T-helper 2 cell (primary cell): ENCODE results near the gene HOXB4.
A peak's percentile ranks its signal among the peaks of the same experiment; 100 is the strongest.

ENCODE experiments used
- DNase-seq, 5 experiments: peaks; one replicate each; pipeline versions ENCODE4 v3.0.0 to v3.0.0-alpha.2; 2012 to 2022

Gene HOXB4

DNA sequence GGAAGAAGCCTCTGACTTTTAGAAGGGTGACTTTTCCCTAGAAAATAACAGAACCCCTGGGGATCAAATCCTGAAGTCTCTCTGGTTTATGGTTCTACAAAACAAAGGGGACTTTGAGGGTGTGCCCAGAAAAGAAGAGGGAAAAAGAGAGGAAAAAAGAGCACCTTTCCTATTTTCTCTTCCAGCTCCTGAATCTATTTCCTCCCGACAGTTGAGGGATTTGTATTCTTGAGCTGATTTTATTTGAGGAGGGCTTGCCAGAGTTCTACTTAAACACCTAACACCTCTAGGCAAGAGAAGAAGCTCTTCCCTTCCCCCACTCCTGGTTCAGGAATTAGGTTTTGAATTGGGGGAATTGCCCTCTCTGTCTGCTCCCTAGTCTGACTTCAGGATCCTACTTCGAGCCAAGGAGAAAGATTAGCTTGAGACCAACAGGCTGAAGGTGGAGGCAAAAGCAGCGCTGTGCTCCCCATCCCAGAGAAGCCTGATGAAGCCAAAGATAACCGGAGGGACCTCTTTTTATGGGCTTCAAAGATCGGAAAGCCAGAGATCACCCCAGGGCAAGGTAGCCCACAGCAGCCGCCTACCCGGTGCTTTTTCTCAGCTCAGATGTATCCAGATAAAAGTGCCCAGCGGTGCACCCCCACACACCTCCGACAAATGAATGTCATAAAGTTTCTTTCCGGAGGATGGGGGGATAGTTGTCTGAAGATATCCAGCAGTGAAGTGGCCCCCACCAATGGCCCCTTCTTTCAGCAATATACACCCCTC, 11.1 kb upstream of the HOXB4 start:
- DNase-seq = no peak

GRCh38 chr17:48588528-48588927, 10.4 kb upstream of the HOXB4 start:
- DNase-seq = no peak

DNA sequence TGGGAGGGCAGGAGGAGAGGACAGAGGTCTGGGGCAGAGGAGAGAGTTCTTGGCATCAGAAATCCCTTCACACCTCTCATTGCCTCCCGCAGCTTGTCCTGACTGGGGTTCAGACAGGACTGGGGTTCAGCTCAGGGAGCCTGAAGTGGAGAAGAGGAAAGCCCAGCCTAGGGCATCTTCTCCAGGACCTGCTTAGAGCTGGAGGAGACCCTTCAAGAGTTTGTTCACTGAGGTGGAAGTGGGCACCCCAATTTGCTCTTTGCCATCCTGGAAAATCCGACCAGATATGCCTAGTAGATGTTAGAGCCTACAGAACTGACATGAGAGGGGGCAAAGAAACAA, 9.9 kb upstream of the HOXB4 start:
- DNase-seq = no peak

- DNase-seq = no peak
These were observed 9.3 kb upstream of the HOXB4 start for GRCh38 chr17:48587276-48588073.

DNA sequence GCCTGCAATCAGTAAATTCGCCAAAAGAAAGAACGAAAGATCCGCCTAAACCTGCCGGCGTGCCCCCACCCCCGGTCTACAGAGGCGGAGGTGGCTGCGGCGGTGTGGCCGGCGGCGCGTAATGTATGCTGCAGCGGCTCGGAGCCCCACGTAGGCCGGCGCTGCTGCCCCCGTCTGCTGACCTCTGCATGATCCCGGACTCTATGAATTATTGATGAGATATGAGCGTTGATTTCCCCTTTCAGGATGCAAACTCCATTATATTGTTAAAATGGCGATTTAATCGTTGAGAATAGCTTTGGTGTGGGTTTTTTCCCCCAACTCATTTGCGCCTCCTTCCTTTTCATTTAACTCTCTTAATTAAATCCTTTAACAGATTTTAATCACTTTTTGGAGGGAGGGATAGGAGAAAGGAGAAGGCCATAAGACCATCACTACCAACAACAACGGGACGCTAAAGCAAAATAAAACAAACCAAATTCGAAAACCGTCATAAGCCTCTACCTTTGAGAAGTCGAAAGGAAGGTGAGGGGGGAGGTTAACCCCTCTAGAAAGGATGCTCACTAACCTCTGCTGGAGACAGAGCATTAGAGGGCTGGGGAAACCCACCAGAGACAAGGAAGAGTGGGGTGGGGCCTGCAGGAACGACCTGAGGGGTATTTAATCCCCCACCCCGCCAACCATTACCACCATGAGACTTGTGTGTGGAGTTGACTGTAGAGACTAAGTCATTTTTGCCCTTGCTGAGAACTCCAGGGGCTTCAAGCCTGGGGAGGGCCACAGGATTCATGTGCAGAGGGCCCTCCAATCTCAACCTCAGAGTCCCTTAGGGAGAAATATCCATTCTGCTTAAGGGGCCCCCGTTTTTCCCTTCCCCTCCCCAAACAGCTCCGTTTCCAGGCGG, 8.5 kb upstream of the HOXB4 start:
- peak in 1 of 5 experiments; percentile 28 for DNase-seq

- DNase-seq = no peak
These were observed 6.1 kb upstream of the HOXB4 start for GRCh38 chr17:48584223-48584741.

DNA sequence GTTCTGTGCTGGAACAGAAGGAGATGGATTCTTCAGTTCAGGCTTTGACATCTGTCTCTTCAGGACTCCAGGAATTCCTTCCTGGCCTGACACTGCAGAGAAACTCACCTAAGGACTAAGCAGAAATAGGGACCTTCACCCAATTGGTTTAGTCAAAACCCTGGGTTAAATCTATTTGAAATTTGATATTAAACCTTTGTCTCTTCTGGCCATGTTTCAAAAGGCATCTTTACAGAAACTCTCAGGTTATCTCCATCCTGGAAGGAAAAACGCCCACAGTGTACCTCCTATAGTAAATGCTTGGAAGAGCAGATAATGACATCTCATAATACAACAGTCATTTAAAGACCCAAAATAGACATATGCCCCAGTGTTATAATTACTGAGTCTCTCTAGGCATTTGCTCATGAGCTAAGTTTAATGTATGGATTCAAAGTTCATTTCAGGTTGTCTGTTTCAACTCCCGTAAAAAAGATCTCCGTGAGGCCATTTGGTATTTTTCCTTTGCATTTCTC, 5.6 kb upstream of the HOXB4 start:
- no peak for DNase-seq

DNA sequence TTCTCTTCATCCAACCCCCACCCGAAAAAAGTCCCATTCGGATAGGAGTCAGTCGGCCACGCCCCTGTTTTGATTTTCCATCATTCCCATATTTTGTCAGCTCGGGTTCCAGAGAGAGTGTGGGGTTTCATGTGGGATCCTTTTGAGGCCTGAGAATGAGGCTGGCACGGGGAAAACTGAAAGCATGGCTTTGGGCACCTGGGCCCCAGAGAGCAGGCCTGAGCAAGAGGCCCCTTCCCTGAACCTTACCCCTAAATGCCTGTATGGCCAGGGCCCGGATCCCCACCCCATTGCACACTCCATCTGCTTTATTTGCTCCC, 4.6 kb upstream of the HOXB4 start:
- DNase-seq = no peak

- no peak for DNase-seq
These were observed 1.8 kb upstream of the HOXB4 start for GRCh38 chr17:48579760-48580554.

GRCh38 chr17:48579471-48579759, 1.3 kb upstream of the HOXB4 start:
- no peak for DNase-seq

DNA sequence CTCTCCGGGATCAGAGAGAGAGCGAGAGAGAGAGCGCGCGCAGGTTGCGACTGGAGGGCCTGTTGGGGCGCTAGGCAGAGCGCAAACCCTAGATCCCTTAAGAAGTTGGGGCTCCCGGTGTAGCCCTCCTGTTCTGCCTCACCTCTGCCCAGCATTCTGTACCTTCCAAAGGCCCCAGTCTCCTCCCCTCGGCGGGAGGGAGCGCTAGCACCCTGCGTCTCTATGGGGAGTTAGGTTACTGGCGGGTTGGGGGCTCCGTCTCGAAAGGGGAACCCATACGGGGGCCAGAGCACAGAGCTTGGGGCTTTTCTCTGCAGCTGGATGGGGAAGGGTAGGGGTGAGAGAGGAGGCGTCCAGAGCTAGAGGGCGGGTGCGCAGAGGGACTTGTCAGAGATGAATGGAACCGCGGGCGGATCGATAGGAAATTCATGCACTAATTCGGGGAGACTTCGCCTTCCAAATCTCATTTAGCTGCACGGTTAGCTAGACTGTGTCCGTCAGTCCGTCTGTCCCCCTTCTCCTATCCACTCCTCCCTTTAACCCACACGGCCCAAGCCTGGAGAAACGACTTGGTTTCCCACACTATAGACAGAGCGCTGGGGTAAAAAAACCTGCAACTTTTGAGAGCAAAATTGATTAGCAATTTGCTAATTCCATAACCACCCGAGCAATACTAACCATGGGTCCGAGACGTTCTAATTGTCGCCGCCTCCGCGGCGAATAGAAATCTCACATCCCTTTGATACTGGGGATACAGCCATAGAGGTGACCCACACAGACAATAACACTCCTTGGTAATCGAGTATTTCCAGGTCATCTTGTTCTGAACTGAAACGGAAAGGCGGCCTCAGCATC, 693 bp upstream of the HOXB4 start:
- DNase-seq = peak in 1 of 5 experiments; percentile 16

GRCh38 chr17:48577330-48577945, 712 bp downstream of the HOXB4 start:
- peak in 1 of 5 experiments; percentile 41 for DNase-seq

DNA sequence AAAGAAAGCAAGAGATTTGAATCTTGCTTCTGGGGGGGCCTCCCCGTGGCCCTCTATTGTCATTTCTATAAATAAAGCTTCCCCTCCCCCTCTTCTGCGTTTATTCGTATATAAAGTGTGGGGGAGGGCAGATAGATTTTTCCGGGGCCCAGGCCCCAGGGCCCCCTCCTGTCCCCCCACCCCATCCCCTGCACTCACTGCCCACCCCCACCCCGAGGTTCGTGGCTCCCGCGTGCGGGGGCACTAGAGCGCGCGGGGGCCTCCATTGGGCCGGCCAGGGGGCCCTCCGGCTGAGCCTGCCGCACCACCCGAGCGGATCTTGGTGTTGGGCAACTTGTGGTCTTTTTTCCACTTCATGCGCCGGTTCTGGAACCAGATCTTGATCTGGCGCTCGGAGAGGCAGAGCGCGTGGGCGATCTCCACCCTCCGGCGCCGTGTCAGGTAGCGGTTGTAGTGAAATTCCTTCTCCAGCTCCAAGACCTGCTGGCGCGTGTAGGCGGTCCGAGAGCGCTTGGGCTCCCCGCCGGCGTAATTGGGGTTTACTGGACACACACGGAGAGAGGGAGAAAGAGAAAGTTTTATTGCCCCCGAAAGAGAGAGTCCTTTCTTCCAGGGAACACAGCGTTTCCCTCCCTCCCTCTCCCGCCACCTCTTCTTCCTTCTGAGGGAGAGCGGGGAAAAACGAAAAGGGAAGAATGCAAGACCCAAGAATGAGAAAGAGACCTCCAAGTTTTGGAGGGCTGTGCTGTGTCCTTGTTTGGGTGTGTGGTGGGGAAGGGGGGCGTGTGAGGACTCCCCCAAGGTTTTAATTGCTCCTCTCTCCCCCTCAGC, 1.5 kb downstream of the HOXB4 start:
- DNase-seq = no peak

GRCh38 chr17:48575673-48576478, 2.3 kb downstream of the HOXB4 start:
- DNase-seq = no peak

DNA sequence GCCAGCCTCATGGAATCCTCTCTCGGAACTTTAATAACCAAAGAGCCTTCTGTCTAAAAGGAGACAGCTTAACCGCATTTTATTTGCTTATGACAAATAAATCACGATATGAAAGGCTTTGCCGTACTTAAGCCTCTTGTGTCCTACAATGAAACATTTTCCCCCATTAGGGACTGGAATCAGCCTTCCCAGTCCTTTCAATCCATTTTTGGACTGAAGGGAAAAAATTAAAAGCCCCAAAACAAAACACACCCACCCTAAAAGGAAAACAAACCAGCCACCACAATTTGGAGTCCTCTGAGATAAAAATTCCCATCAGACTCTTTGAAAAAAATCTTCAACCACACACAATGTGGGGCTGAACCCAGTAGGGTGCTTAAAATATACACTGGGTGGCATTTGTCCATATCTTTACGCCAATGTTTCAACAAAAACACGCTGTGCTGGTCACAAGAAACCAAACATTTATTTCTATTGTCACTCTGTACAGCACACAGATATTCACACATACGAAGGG, 3.0 kb downstream of the HOXB4 start:
- DNase-seq = no peak

DNA sequence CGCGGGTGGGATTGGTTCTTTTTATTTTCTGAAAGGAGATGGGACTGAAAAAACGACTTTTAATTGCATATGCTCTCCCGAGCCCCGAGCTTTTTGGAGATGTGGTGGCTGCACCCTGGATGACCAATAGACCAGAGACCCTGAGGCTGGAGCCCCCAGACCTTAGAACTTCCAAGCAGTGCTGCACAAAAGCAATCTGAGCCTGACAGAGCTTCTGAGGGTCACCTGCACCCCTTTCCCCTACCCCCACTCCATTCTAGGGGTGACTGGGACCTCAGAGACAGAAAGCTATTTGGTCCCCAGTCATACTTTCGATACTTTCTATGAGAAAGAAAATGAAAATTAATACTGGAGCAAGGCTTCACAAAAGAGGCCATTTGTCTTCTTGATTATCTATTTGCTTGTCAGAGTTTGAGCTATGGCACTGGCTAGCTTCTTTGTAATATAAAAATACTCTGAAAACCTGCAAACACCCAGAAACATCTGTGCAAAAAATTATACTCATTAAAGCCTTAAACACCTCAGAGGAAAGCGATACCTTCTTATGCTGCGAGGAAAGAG, 3.6 kb downstream of the HOXB4 start:
- no peak for DNase-seq

DNA sequence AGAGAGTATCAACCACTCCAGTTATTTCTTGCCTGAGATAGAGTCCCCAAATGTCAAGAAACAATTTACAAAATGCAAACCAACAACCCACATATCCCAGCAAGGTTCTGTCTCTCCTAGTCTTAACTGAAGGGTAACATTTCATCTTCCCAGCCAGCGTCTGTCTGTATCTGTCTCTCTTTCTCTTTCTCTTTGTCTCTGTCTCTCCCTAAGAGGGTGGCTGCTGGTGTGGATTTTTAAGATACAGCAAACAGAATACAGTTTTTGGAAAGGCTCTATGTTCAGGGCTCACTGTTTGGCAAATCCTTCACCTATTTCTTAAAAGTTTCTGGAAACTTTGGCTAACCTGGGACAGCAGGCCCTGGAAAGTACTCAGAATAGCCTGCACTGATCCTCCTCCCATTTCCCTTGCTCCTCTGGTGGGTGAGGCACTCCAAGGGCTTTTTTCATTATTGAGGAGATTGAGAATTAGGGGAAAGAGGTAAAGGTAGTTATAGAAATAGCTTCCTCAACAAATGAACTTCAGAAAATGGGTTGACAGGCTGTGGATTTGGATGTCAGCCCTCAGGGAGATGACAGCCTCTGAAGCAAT, 6.2 kb downstream of the HOXB4 start:
- DNase-seq = no peak
